PFSK-1 (cell line): ENCODE results near the gene C2orf69.

Source experiments
- FOXP2 ChIP-seq: optimal IDR thresholded peaks from 2 replicates; pipeline ENCODE3; 2011; ENCODE audit warnings: borderline replicate concordance, control low read depth, inconsistent platforms; ENCODE audit not compliant: insufficient read depth; ENCODE audit errors: extremely low read length, extremely low read depth
- POLR2AphosphoS5 ChIP-seq: IDR thresholded peaks from 2 replicates; pipeline ENCODE4 v1.6.1; 2012; ENCODE audit warnings: low read depth, mild to moderate bottlenecking, control low read depth, low read length, moderate library complexity
- SIN3A ChIP-seq: IDR thresholded peaks from 2 replicates; pipeline ENCODE4 v1.6.1; 2012; ENCODE audit warnings: mild to moderate bottlenecking, low read length, moderate library complexity, borderline replicate concordance; ENCODE audit not compliant: insufficient read depth
- TAF1 ChIP-seq: IDR thresholded peaks from 2 replicates; pipeline ENCODE4 v1.6.1; 2012; ENCODE audit warnings: low read length, control low read depth, borderline replicate concordance; ENCODE audit not compliant: insufficient read depth
- TF ChIP-seq, protein P1 (sequence below), 2 experiments: IDR thresholded peaks; 2 replicates each; pipeline versions ENCODE4 v1.6.1 to v1.8.0; 2011 to 2012; ENCODE audit warnings: low read depth in 2 of 2, low read length in 2 of 2, control low read depth in 1 of 2, inconsistent platforms in 1 of 2, mild to moderate bottlenecking in 1 of 2, moderate library complexity in 1 of 2; ENCODE audit not compliant: insufficient read depth in 1 of 2

The C2orf69 gene

GRCh38 chr2:199943373-199943772 is 32.3 kb downstream of the C2orf69 start:
- no peak for TF ChIP-seq TAF1
- TF ChIP-seq, protein P1, sequence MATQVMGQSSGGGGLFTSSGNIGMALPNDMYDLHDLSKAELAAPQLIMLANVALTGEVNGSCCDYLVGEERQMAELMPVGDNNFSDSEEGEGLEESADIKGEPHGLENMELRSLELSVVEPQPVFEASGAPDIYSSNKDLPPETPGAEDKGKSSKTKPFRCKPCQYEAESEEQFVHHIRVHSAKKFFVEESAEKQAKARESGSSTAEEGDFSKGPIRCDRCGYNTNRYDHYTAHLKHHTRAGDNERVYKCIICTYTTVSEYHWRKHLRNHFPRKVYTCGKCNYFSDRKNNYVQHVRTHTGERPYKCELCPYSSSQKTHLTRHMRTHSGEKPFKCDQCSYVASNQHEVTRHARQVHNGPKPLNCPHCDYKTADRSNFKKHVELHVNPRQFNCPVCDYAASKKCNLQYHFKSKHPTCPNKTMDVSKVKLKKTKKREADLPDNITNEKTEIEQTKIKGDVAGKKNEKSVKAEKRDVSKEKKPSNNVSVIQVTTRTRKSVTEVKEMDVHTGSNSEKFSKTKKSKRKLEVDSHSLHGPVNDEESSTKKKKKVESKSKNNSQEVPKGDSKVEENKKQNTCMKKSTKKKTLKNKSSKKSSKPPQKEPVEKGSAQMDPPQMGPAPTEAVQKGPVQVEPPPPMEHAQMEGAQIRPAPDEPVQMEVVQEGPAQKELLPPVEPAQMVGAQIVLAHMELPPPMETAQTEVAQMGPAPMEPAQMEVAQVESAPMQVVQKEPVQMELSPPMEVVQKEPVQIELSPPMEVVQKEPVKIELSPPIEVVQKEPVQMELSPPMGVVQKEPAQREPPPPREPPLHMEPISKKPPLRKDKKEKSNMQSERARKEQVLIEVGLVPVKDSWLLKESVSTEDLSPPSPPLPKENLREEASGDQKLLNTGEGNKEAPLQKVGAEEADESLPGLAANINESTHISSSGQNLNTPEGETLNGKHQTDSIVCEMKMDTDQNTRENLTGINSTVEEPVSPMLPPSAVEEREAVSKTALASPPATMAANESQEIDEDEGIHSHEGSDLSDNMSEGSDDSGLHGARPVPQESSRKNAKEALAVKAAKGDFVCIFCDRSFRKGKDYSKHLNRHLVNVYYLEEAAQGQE (IDR thresholded peaks at IDR 0.05; ENCODE audit: insufficient read depth in 1 of 2, low read depth in 2 of 2, low read length in 2 of 2): no peak
- TF ChIP-seq FOXP2: no peak
- no peak for TF ChIP-seq SIN3A
- TF ChIP-seq POLR2AphosphoS5: no peak

DNA sequence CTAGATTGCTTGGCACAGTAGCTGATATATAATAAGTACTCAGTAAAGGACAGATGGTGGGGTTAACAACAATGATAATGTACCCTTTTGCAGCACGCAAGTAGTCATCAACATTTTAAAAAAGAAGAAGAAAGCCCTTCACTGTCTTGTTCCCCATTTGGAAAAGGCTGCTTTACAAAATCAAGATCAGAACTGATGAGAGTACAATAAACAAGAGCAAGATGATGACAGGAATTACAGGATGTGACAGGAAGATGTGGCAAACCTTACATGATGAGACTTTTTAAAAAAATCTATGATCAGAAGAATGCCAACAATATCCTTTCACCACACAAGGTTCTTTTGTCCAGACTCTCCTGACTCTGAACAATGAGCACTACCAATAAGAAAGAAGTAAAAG is 35.1 kb downstream of the C2orf69 start:
- TF ChIP-seq SIN3A (no peak), TAF1 (no peak), POLR2AphosphoS5 (no peak), FOXP2 (no peak)
- TF ChIP-seq, protein P1 (IDR thresholded peaks at IDR 0.05; ENCODE audit: insufficient read depth in 1 of 2, low read depth in 2 of 2, low read length in 2 of 2): no peak

- TF ChIP-seq FOXP2 (no peak), POLR2AphosphoS5 (no peak), TAF1 (no peak), SIN3A (no peak)
- TF ChIP-seq, protein P1 (IDR thresholded peaks at IDR 0.05; ENCODE audit: insufficient read depth in 1 of 2, low read depth in 2 of 2, low read length in 2 of 2): no peak
Measured at GRCh38 chr2:199946836-199947235, 35.7 kb downstream of the C2orf69 start.

DNA sequence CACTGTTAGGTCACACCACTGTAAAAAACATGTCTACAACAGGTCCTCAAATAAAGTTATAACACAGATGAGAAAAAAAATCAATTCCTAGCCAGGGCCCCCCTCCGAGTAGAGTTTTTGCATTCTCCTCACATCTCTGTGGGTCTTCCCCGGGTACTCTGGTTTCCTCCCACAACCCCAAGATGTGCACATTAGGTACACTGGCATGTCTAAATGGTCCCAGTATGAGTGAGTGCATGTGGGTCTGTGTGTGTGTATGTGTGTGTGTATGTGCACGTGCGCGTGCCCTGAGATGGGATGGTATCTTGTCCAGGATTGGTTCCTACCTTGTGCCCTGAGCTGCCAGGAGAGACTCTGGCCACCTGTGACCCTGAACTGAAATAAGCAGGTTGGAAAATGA is 39.3 kb downstream of the C2orf69 start:
- no peak for TF ChIP-seq TAF1
- no peak for TF ChIP-seq FOXP2

DNA sequence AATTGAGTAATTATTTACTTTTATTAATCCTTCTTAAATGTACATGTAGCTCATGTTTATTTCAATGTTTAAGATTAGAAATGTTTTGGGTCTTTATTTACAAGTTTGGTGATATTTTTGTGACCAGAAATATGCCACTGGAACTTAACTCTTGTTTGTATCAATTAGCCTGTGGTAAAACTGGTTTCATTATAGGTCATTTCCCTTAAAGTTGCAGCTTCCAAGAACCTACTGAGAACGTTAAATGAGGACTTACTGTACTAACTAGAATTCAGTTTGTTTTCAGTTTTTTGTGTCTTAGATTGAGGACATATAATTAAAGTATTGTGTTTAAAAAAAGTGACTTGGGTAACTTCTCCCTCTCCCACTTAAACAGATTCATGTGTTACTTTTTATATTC is 39.9 kb downstream of the C2orf69 start:
- no peak for TF ChIP-seq POLR2AphosphoS5
- TF ChIP-seq, protein P1 (IDR thresholded peaks at IDR 0.05; ENCODE audit: insufficient read depth in 1 of 2, low read depth in 2 of 2, low read length in 2 of 2): no peak
- no peak for TF ChIP-seq FOXP2
- TF ChIP-seq TAF1: no peak

- TF ChIP-seq FOXP2: no peak
- TF ChIP-seq TAF1: no peak
- no peak for TF ChIP-seq POLR2AphosphoS5
- TF ChIP-seq, protein P1 (IDR thresholded peaks at IDR 0.05; ENCODE audit: insufficient read depth in 1 of 2, low read depth in 2 of 2, low read length in 2 of 2): no peak
- no peak for TF ChIP-seq SIN3A
Measured at GRCh38 chr2:199955007-199955338, 43.9 kb downstream of the C2orf69 start.
